Mammary microvascular endothelial cell (primary cell): ENCODE data around the gene MYLK. TPM values are rescaled to one million over a fixed set of nuclear protein-coding genes. Genes with fewer than 3 reads are reported as not detected.

Experiments
- total RNA-seq: library from RNA; depleted of rRNA; stranded (reverse); fragments of >200 nt; gene quantifications from 2 replicates; pipeline ENCODE4 v1.2.3, GENCODE V29; 2015

Gene MYLK
- 92.5 and 115 TPM in 2 replicates for total RNA-seq

GRCh38 chr3:123884203-123884831 is at the start of gene MYLK:
MYLK (minus strand) TSS chr3:123884332; CDS start chr3:123793841, 90,491 bp downstream.

DNA sequence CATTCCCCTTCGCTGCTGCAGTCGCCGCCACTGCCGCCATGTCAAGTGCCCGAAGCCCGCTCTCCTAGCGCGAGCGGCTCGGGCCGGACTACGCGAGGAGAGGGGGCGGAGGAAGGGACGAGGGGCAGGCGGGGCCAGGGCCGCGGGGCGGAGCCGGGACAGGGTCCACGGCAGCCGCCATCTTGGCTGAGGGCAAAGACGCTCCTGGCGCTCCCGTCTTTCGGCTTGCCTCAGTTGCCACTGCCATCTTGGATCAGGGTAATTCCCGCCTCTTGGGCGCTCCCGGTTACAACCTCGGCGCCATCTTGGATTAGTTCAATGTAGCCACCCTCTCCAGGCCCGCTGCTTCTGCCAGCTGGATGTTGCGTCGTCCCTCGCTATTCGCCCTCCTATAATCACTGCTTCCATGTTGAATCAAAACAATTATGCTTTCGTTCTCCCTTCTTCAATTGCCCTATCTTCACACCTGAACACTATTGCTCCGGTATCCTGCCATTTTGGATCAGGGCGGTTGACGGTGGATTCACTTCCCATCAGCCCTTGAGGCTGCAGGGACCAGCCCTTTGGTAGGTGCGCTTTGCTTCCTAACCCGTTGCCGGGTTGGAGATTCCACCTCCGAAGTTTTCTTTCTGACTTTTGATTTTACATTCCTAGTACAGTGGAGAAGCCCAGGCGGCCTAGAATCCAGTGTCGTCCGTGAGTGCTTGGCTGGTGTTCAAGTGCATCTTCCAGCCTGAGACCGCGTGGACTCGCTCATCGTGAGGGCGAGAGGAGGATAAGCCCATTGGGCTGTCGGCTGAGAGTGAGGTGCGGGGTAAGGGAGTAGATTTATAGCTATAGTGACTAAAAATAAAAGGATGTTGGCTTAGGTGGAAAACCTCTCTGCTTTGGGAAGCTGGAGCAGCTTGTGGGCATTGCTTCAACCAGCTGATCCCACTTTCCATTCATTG is 298.9 kb downstream of the MYLK start, which contains the start of gene HACD2:
HACD2 (minus strand) TSS at position 66 of the 950 bp plus-strand sequence; CDS start at position 40, 26 bp downstream.

Other genes starting within 250 kb of the MYLK start
- 15.1 and 16.0 TPM in 2 replicates for gene CCDC14, start 76.9 kb upstream of the MYLK start, total RNA-seq
- gene ROPN1, start 107.8 kb upstream of the MYLK start, total RNA-seq, result not detected in 2 replicates
- 12.2 and 17.0 TPM in 2 replicates for gene KALRN, start 149.0 kb upstream of the MYLK start, total RNA-seq